ENCODE data around the gene KDM4B.

DNA sequence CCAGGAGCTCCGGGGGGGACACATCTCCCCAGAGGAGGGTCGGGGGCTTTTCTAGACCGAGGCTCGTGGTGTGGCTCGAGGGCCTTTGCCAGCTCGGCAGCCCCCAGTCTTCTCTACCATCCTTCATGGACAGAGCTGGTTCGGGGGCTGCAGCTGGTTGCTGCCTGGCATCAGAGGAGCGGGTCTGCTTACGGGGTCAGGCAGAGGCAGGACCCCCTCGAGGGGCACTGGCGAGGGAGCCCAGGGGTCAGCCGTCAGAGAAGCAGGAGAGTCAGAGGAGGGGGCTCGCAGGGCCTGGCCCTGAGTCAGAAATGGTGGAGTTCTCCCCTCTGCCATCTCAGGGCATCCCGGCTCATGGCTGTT, 123.5 kb downstream of the KDM4B start:
- TF ChIP-seq, protein P1, sequence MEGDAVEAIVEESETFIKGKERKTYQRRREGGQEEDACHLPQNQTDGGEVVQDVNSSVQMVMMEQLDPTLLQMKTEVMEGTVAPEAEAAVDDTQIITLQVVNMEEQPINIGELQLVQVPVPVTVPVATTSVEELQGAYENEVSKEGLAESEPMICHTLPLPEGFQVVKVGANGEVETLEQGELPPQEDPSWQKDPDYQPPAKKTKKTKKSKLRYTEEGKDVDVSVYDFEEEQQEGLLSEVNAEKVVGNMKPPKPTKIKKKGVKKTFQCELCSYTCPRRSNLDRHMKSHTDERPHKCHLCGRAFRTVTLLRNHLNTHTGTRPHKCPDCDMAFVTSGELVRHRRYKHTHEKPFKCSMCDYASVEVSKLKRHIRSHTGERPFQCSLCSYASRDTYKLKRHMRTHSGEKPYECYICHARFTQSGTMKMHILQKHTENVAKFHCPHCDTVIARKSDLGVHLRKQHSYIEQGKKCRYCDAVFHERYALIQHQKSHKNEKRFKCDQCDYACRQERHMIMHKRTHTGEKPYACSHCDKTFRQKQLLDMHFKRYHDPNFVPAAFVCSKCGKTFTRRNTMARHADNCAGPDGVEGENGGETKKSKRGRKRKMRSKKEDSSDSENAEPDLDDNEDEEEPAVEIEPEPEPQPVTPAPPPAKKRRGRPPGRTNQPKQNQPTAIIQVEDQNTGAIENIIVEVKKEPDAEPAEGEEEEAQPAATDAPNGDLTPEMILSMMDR (IDR thresholded peaks at IDR 0.05; ENCODE audit: low read depth, low read length, poor library complexity, severe bottlenecking), result no peak
- no peak for TF ChIP-seq EZH2phosphoT487 (IDR thresholded peaks at IDR 0.05; ENCODE audit: borderline replicate concordance, low read length)
